SK-N-SH (cell line): ENCODE measurements around the gene ITK. TPM values are rescaled to one million over a fixed set of nuclear protein-coding genes. Genes with fewer than 3 reads are reported as not detected.

Experiments
- CTCF ChIA-PET: fragments of 300-600, 350-600 bp; formaldehyde crosslinking; extraction: SDS; loops from one replicate; lab custom pipeline; 2021; lab: Yijun Ruan, JAX
- POLR2A ChIA-PET: fragments of 350-600 bp; sonication (Branson Sonifier 250); formaldehyde crosslinking; extraction: SDS; loops from one replicate; lab custom pipeline; 2020; ENCODE audit warnings: antibody characterized with exemption, inconsistent platforms; lab: Yijun Ruan, JAX
- DNase-seq: peaks from one replicate; pipeline ENCODE4 v3.0.0; 2012
- H2AFZ ChIP-seq: fragments of 200-600 bp; sonication (generic); 2 replicates; pipeline ENCODE4 v1.8.1; 2016; ENCODE audit warnings: antibody characterized with exemption, mild to moderate bottlenecking, low read depth
- H3F3A ChIP-seq: fragments of 200-600 bp; sonication (generic); replicated peaks from 2 replicates; pipeline ENCODE3; 2016; ENCODE audit warnings: antibody characterized with exemption, mild to moderate bottlenecking; ENCODE audit not compliant: insufficient read depth
- H3K27ac ChIP-seq, 2 experiments: fragments of 200-500 bp in 1 of 2; fragments of 200-600 bp in 1 of 2; sonication (Bioruptor generic) in 1 of 2; sonication (generic), shearing (Covaris generic) in 1 of 2; 2 replicates each; pipeline versions ENCODE4 v1.5.1 to v1.6.1; 2014 to 2016; ENCODE audit warnings: low read depth in 2 of 2, inconsistent platforms in 1 of 2, low read length in 1 of 2, mild to moderate bottlenecking in 1 of 2, mixed read lengths in 1 of 2
- H3K27me3 ChIP-seq: fragments of 200-600 bp; sonication (generic), shearing (Covaris generic); 2 replicates; pipeline ENCODE4 v1.6.1; 2016; ENCODE audit warnings: mixed run types; ENCODE audit not compliant: insufficient read depth
- H3K36me3 ChIP-seq, 2 experiments: fragments of 200-500 bp in 1 of 2; fragments of 200-600 bp in 1 of 2; sonication (Bioruptor generic) in 1 of 2; sonication (generic) in 1 of 2; replicated peaks in 1 of 2; 2 replicates each; pipeline versions ENCODE3 to v1.5.1; 2014 to 2016; ENCODE audit warnings: low read length in 1 of 2, mild to moderate bottlenecking in 1 of 2; ENCODE audit not compliant: insufficient read depth in 2 of 2, control insufficient read depth in 1 of 2
- H3K4me1 ChIP-seq, 2 experiments: fragments of 200-500 bp in 1 of 2; fragments of 200-600 bp in 1 of 2; sonication (Bioruptor generic) in 1 of 2; sonication (generic), shearing (Covaris generic) in 1 of 2; 2 replicates each; pipeline versions ENCODE4 v1.5.1 to v1.6.1; 2014 to 2016; ENCODE audit warnings: low read depth in 1 of 2, low read length in 1 of 2, mixed run types in 1 of 2; ENCODE audit not compliant: insufficient read depth in 2 of 2, control insufficient read depth in 1 of 2
- H3K4me2 ChIP-seq: fragments of 200-600 bp; sonication (generic), shearing (Covaris generic); 2 replicates; pipeline ENCODE4 v1.6.1; 2017; ENCODE audit warnings: mixed run types
- H3K4me3 ChIP-seq, 2 experiments: fragments of 200-500 bp in 1 of 2; fragments of 200-600 bp in 1 of 2; sonication (Bioruptor generic) in 1 of 2; sonication (generic), shearing (Covaris generic) in 1 of 2; 2 replicates each; pipeline versions ENCODE4 v1.5.1 to v1.8.1; 2014 to 2016; ENCODE audit warnings: low read depth in 2 of 2, inconsistent platforms in 1 of 2, low read length in 1 of 2, mild to moderate bottlenecking in 1 of 2, mixed read lengths in 1 of 2, moderate library complexity in 1 of 2
- H3K79me2 ChIP-seq: fragments of 200-600 bp; sonication (generic); 2 replicates; pipeline ENCODE4 v1.8.1; 2017; ENCODE audit warnings: mild to moderate bottlenecking; ENCODE audit not compliant: insufficient read depth
- H3K9ac ChIP-seq: fragments of 200-600 bp; sonication (generic); 2 replicates; pipeline ENCODE4 v1.6.1; 2017; ENCODE audit warnings: mixed run types
- H3K9me2 ChIP-seq: fragments of 200-600 bp; sonication (generic); 2 replicates; pipeline ENCODE4 v1.6.1; 2017; ENCODE audit warnings: mixed run types
- H3K9me3 ChIP-seq: fragments of 200-600 bp; sonication (generic); 2 replicates; pipeline ENCODE4 v1.6.1; 2017; ENCODE audit warnings: mixed run types, mild to moderate bottlenecking, moderate library complexity
- H4K20me1 ChIP-seq: fragments of 200-600 bp; sonication (generic); 2 replicates; pipeline ENCODE4 v1.6.1; 2017; ENCODE audit warnings: mild to moderate bottlenecking, mixed run types; ENCODE audit not compliant: insufficient read depth
- CHD2 ChIP-seq: fragments of 150-350 bp; IDR thresholded peaks from 2 replicates; pipeline ENCODE4 v1.6.1; 2018; ENCODE audit warnings: low read length; ENCODE audit not compliant: partially characterized antibody
- ELF1 ChIP-seq: IDR thresholded peaks from 2 replicates; pipeline ENCODE4 v1.4.0; 2012
- EP300 ChIP-seq, 2 experiments: IDR thresholded peaks; 2 replicates each; pipeline versions ENCODE4 v1.4.0 to v1.6.1; 2012; ENCODE audit warnings: borderline replicate concordance in 1 of 2, low read depth in 1 of 2, low read length in 1 of 2
- EZH2phosphoT487 ChIP-seq: fragments of 200-600 bp; sonication (generic); IDR thresholded peaks from 2 replicates; pipeline ENCODE4 v1.6.1; 2017; ENCODE audit warnings: low read depth, mixed run types, mild to moderate bottlenecking, antibody characterized with exemption, moderate library complexity, borderline replicate concordance
- JUND ChIP-seq: IDR thresholded peaks from 2 replicates; pipeline ENCODE4 v1.4.0; 2012
- NFIC ChIP-seq: IDR thresholded peaks from 2 replicates; pipeline ENCODE4 v1.4.0; 2012; ENCODE audit warnings: borderline replicate concordance
- NRF1 ChIP-seq: IDR thresholded peaks from 2 replicates; pipeline ENCODE4 v1.6.1; 2012; ENCODE audit warnings: low read depth, mild to moderate bottlenecking, low read length
- RCOR1 ChIP-seq: fragments of 150-350 bp; IDR thresholded peaks from 2 replicates; pipeline ENCODE4 v1.6.1; 2017; ENCODE audit warnings: antibody characterized with exemption, low read length
- RFX5 ChIP-seq: IDR thresholded peaks from 2 replicates; pipeline ENCODE4 v1.6.1; 2012; ENCODE audit warnings: mild to moderate bottlenecking, improper control_type of control experiment, low read length
- RXRA ChIP-seq: IDR thresholded peaks from 2 replicates; pipeline ENCODE4 v1.4.0; 2012; ENCODE audit warnings: low read depth, mild to moderate bottlenecking, borderline replicate concordance
- SIN3A ChIP-seq: IDR thresholded peaks from 2 replicates; pipeline ENCODE4 v1.6.1; 2012; ENCODE audit warnings: low read depth, mild to moderate bottlenecking, low read length, moderate library complexity, borderline replicate concordance
- WGBS: methylation state at CpG from one replicate; pipeline ENCODE4 v1.1.6; 2017; ENCODE audit warnings: low lambda C conversion rate; 5-methylcytosine and 5-hydroxymethylcytosine counted together
- polyA plus RNA-seq, 3 experiments: library from polyadenylated mRNA; depleted of rRNA; stranded (reverse); fragments of >200 nt; gene quantifications; 2 replicates each; pipeline ENCODE4 v1.2.3, GENCODE V29; 2012
- TF ChIP-seq, protein P1 (sequence below): IDR thresholded peaks from 2 replicates; pipeline ENCODE4 v1.6.1; 2012; ENCODE audit warnings: mild to moderate bottlenecking, low read depth, low read length, moderate library complexity

The ITK gene
- polyA plus RNA-seq, 1 of the 3 experiments (the other 2 are of a cell fraction), result not detected

GRCh38 chr5:157214415-157214814 is 33.8 kb downstream of the ITK start:
- ChIA-PET CTCF (interaction anchor here (0.7 kb wide), 1 partner anchor 263 kb away, joined by 4 read pairs; no protein-coding TSS in a partner anchor), POLR2A (no interaction called here)
- no peak overlapping the region for H3K9ac ChIP-seq
- no peak overlapping the region for H3K4me2 ChIP-seq
- H3K9me2 ChIP-seq, result no peaks in the 10 kb centered on the region
- TF ChIP-seq, protein P1, sequence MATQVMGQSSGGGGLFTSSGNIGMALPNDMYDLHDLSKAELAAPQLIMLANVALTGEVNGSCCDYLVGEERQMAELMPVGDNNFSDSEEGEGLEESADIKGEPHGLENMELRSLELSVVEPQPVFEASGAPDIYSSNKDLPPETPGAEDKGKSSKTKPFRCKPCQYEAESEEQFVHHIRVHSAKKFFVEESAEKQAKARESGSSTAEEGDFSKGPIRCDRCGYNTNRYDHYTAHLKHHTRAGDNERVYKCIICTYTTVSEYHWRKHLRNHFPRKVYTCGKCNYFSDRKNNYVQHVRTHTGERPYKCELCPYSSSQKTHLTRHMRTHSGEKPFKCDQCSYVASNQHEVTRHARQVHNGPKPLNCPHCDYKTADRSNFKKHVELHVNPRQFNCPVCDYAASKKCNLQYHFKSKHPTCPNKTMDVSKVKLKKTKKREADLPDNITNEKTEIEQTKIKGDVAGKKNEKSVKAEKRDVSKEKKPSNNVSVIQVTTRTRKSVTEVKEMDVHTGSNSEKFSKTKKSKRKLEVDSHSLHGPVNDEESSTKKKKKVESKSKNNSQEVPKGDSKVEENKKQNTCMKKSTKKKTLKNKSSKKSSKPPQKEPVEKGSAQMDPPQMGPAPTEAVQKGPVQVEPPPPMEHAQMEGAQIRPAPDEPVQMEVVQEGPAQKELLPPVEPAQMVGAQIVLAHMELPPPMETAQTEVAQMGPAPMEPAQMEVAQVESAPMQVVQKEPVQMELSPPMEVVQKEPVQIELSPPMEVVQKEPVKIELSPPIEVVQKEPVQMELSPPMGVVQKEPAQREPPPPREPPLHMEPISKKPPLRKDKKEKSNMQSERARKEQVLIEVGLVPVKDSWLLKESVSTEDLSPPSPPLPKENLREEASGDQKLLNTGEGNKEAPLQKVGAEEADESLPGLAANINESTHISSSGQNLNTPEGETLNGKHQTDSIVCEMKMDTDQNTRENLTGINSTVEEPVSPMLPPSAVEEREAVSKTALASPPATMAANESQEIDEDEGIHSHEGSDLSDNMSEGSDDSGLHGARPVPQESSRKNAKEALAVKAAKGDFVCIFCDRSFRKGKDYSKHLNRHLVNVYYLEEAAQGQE, result no peak
- TF ChIP-seq RCOR1 (no peak), EP300 (IDR thresholded peaks at IDR 0.05; ENCODE audit: borderline replicate concordance in 1 of 2, low read depth in 1 of 2, low read length in 1 of 2) (no peak), NFIC (no peak), NRF1 (no peak), JUND (no peak), CHD2 (no peak), RXRA (no peak), EZH2phosphoT487 (no peak), SIN3A (no peak), RFX5 (no peak), ELF1 (no peak)
- H2AFZ ChIP-seq, result no peak overlapping the region
- DNase-seq, result no peak
- H3K27me3 ChIP-seq, result no peaks in the 10 kb centered on the region
- no peaks in the 10 kb centered on the region for H3F3A ChIP-seq
- H3K4me3 ChIP-seq, result no peak overlapping the region
- H3K9me3 ChIP-seq, result no peaks in the 10 kb centered on the region
- no peaks in the 10 kb centered on the region for H3K36me3 ChIP-seq
- no peaks in the 10 kb centered on the region for H3K4me1 ChIP-seq
- no peak overlapping the region for H3K27ac ChIP-seq
- no peaks in the 10 kb centered on the region for H3K79me2 ChIP-seq
- no peaks in the 10 kb centered on the region for H4K20me1 ChIP-seq

DNA sequence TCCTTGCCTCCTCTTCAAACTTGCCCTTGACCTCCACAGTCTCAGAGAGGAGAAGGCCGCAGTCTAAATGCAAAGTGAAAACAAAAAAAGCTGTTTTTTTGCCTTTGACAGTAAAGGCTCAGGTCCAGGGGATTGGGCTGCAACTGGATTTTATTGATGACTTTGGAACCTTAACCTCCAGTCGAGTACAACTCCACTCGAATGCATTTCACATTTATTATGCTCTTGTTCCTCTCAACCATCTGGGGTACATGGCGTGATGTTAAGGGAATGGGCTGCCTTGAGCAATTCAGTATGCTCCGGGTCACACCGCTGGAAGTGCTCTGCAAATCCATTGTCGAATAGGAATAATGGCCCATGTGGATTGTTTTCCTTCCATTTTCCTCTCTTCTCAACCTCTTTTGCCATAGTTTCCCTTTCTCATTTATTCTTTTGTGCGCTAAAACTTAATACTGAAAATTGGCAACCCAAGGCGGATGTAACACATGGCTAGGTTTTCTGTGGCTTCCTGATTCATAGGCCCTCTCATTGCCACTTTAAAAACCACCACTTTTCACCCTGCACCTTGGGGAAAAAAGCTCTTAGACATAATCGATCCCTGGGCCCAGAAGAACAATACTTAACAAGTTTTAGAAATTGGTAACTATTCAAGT is 34.3 kb downstream of the ITK start:
- H3K9me2 ChIP-seq, result no peaks in the 10 kb centered on the region
- H3K4me1 ChIP-seq, result no peaks in the 10 kb centered on the region
- H3K36me3 ChIP-seq, result no peaks in the 10 kb centered on the region
- no peak for DNase-seq
- CTCF ChIA-PET, result interaction anchor here (0.7 kb wide), 1 partner anchor 262 kb away, joined by 4 read pairs; no protein-coding TSS in a partner anchor
- no peak overlapping the region for H2AFZ ChIP-seq
- 53% methylated on average over 10 of the region's 10 CpGs for WGBS
- no peak overlapping the region for H3K4me2 ChIP-seq
- no peaks in the 10 kb centered on the region for H3F3A ChIP-seq
- H3K27ac ChIP-seq, result no peak overlapping the region
- no peaks in the 10 kb centered on the region for H4K20me1 ChIP-seq
- H3K4me3 ChIP-seq, result no peak overlapping the region
- POLR2A ChIA-PET, result no interaction called here
- H3K9ac ChIP-seq, result no peak overlapping the region
- no peaks in the 10 kb centered on the region for H3K27me3 ChIP-seq
- no peaks in the 10 kb centered on the region for H3K9me3 ChIP-seq
- no peaks in the 10 kb centered on the region for H3K79me2 ChIP-seq
- TF ChIP-seq JUND, result no peak
- no peak for TF ChIP-seq NRF1
